SU-DHL-6 (cell line): ENCODE measurements around the gene PRRT4.

Source experiments
- H2AFZ ChIP-seq: fragments of 200-600 bp; sonication (generic); 2 replicates; pipeline ENCODE4 v1.6.1; 2014; ENCODE audit warnings: low read depth, mild to moderate bottlenecking, moderate library complexity, mixed read lengths, antibody characterized with exemption, low read length; ENCODE audit not compliant: severe bottlenecking
- H3F3A ChIP-seq: fragments of 200-600 bp; shearing (Covaris generic); 2 replicates; pipeline ENCODE4 v1.6.0; 2016; ENCODE audit warnings: antibody characterized with exemption, mild to moderate bottlenecking; ENCODE audit not compliant: insufficient read depth
- H3K27ac ChIP-seq: fragments of 200-600 bp; sonication (generic); 2 replicates; pipeline ENCODE4 v1.5.1; 2016; ENCODE audit warnings: low read depth, mild to moderate bottlenecking, low read length, moderate library complexity, mixed read lengths
- H3K27me3 ChIP-seq: fragments of 200-600 bp; sonication (generic), shearing (Covaris generic); 2 replicates; pipeline ENCODE4 v1.6.0; 2014; ENCODE audit warnings: mild to moderate bottlenecking, low read length
- H3K36me3 ChIP-seq: fragments of 200-600 bp; sonication (generic); 2 replicates; pipeline ENCODE4 v1.6.1; 2014; ENCODE audit warnings: mild to moderate bottlenecking, low read length, mixed read lengths
- H3K4me2 ChIP-seq: fragments of 300-600, 200-600 bp; shearing (Covaris generic), sonication (generic); 2 replicates; pipeline ENCODE4 v1.6.0; 2014; ENCODE audit warnings: low read length, low read depth, mild to moderate bottlenecking; ENCODE audit not compliant: poor library complexity, severe bottlenecking
- H3K4me3 ChIP-seq: fragments of 200-600 bp; sonication (generic); 2 replicates; pipeline ENCODE4 v1.5.1; 2014; ENCODE audit warnings: antibody characterized with exemption, low read length, mild to moderate bottlenecking, mixed read lengths; ENCODE audit not compliant: insufficient read depth, poor library complexity, severe bottlenecking
- H3K79me2 ChIP-seq: fragments of 200-600 bp; sonication (generic); 2 replicates; pipeline ENCODE4 v1.6.1; 2014; ENCODE audit warnings: mild to moderate bottlenecking, low read length, moderate library complexity; ENCODE audit not compliant: insufficient read depth
- H3K9ac ChIP-seq: fragments of 200-600 bp; sonication (generic); 2 replicates; pipeline ENCODE4 v1.7.0; 2014; ENCODE audit warnings: mild to moderate bottlenecking, low read length
- H3K9me2 ChIP-seq: fragments of 200-600 bp; sonication (generic); replicated peaks from 2 replicates; pipeline ENCODE4 v1.6.1; 2014; ENCODE audit warnings: low read length; ENCODE audit not compliant: insufficient read depth
- H3K9me3 ChIP-seq: fragments of 200-600 bp; sonication (generic); 2 replicates; pipeline ENCODE4 v1.6.1; 2014; ENCODE audit warnings: low read length, mixed read lengths; ENCODE audit not compliant: insufficient read depth
- H4K20me1 ChIP-seq: fragments of 200-600 bp; sonication (generic); 2 replicates; pipeline ENCODE4 v1.6.1; 2014; ENCODE audit warnings: low read depth, mild to moderate bottlenecking, antibody characterized with exemption, low read length, moderate library complexity, mixed read lengths
- CTCF ChIP-seq: fragments of 200-600 bp; sonication (generic); IDR thresholded peaks from one replicate; pipeline ENCODE4 v1.5.1; 2017; ENCODE audit warnings: antibody characterized with exemption, mild to moderate bottlenecking, low read length, moderate library complexity; ENCODE audit not compliant: insufficient read depth, poor library complexity, severe bottlenecking
- EZH2phosphoT487 ChIP-seq: fragments of 200-600 bp; sonication (generic), shearing (Covaris generic); conservative IDR thresholded peaks from 2 replicates; pipeline ENCODE4 v1.6.1; 2018; ENCODE audit warnings: mild to moderate bottlenecking, antibody characterized with exemption, low read length, moderate library complexity, mixed read lengths

PRRT4 gene

DNA sequence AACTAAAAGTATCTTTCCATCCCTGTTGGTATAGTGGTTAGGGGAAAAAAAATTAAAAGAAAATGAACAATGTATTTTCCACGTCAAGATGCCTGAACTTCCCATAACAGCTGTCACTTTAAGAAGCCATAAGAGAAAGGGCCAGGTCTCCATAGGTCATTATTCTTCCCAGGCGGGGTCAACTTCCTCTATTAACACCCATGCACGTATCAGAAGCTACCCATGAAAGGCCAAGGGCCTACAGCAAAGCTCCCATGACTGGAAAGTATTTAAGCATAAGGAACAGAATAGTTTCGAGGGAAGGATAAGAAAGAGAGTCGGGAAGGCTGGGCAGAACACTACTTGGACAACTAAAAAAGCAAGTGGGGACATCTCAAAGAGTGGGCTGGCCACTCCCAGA lies 57.8 kb downstream of the PRRT4 start:
- Histone ChIP-seq H3K27me3 (no peaks in the 10 kb centered on the region), H3K9me2 (no peaks in the 10 kb centered on the region), H3F3A (no peaks in the 10 kb centered on the region), H3K4me3 (no peak overlapping the region), H3K79me2 (no peaks in the 10 kb centered on the region), H2AFZ (no peak overlapping the region), H3K9ac (no peak overlapping the region), H3K27ac (no peak overlapping the region), H3K36me3 (no peaks in the 10 kb centered on the region), H4K20me1 (no peaks in the 10 kb centered on the region), H3K4me2 (no peak overlapping the region), H3K9me3 (no peaks in the 10 kb centered on the region)
- TF ChIP-seq EZH2phosphoT487 = no peak
- no peak for TF ChIP-seq CTCF

DNA sequence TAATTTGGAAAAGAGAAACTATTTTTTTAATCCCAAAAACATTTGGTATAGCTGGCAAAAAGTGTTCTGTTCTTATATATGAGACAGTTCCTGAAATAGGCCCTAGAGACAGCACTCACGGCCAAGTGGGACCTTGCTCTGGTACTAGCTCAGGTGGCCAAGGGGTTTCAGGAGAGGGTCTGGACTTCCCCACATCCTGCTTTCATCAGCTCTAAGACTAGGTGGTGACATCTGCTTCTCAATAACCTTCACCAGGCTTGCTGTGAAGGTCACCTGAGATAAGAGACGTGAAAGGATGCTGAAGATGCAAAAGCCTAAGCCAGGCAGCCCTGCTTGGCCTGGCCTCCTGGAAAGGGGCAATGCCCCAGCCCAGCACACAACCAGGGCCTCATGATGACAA lies 58.4 kb downstream of the PRRT4 start:
- H3K9me2 ChIP-seq = no peaks in the 10 kb centered on the region
- H3K79me2 ChIP-seq = no peaks in the 10 kb centered on the region
- no peak overlapping the region for H3K27ac ChIP-seq
- no peak overlapping the region for H3K4me2 ChIP-seq
- H2AFZ ChIP-seq = no peak overlapping the region
- no peak overlapping the region for H3K9ac ChIP-seq
- H3F3A ChIP-seq = no peaks in the 10 kb centered on the region
- H3K36me3 ChIP-seq = no peaks in the 10 kb centered on the region
- no peak for TF ChIP-seq EZH2phosphoT487
- no peak for TF ChIP-seq CTCF
- no peak overlapping the region for H3K4me3 ChIP-seq
- no peaks in the 10 kb centered on the region for H4K20me1 ChIP-seq
- H3K9me3 ChIP-seq = no peaks in the 10 kb centered on the region
- H3K27me3 ChIP-seq = no peaks in the 10 kb centered on the region

DNA sequence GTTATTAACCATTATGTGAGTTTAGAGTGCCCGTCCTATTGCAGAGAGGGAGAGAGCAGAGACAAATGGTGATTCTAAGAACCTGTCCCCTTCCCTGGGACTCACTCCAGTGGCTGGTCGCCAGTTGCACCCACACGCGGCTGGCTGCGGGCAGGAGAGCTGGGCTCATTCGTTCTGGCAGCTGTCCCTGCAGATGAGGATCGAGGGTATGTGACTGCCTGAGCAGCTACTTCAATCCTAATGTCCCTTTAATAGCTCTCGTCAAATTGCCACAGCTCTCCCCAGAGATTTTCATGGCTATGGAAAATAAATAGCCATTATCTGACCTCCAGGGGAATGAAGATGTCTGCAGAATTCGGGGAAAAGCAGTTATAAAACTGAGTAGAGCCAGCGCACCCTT lies 59.4 kb downstream of the PRRT4 start:
- Histone ChIP-seq H3K36me3 (no peaks in the 10 kb centered on the region), H3K9ac (no peak overlapping the region), H4K20me1 (no peaks in the 10 kb centered on the region), H3K9me3 (no peaks in the 10 kb centered on the region), H3K4me2 (no peak overlapping the region), H3K27ac (no peak overlapping the region), H3K4me3 (no peak overlapping the region), H3K27me3 (no peaks in the 10 kb centered on the region), H3K9me2 (no peaks in the 10 kb centered on the region), H2AFZ (no peak overlapping the region), H3F3A (no peaks in the 10 kb centered on the region), H3K79me2 (no peaks in the 10 kb centered on the region)
- TF ChIP-seq EZH2phosphoT487 = no peak
- TF ChIP-seq CTCF = no peak
